HFFc6 (cell line): ENCODE data around the gene ADAM22. TPM values are rescaled to one million over a fixed set of nuclear protein-coding genes. Genes with fewer than 3 reads are reported as not detected.

ENCODE experiments used
- DNase-seq: peaks from one replicate; pipeline ENCODE4 v3.0.0-alpha.2; 2018
- H3K27ac Mint-ChIP-seq: 2 replicates; pipeline ENCODE4 v1.8.0; 2020; ENCODE audit warnings: mild to moderate bottlenecking, mixed read lengths
- H3K27me3 Mint-ChIP-seq: 2 replicates; pipeline ENCODE4 v1.8.0; 2021; ENCODE audit warnings: mild to moderate bottlenecking, moderate library complexity, mixed read lengths; ENCODE audit not compliant: insufficient read depth
- H3K36me3 Mint-ChIP-seq: 2 replicates; pipeline ENCODE4 v1.8.0; 2021; ENCODE audit warnings: low read depth, mixed read lengths
- H3K4me1 Mint-ChIP-seq: 2 replicates; pipeline ENCODE4 v1.8.0; 2020; ENCODE audit warnings: low read depth, mixed read lengths
- H3K4me3 Mint-ChIP-seq: 2 replicates; pipeline ENCODE4 v1.8.0; 2020; ENCODE audit warnings: mild to moderate bottlenecking, moderate library complexity, mixed read lengths
- H3K9me3 Mint-ChIP-seq: 2 replicates; pipeline ENCODE4 v1.8.0; 2020; ENCODE audit warnings: mild to moderate bottlenecking, mixed read lengths
- total RNA-seq, 6 experiments: library from RNA; stranded (reverse); fragmentation: NEBNext Ultra II Directional; extraction: Animal tissue kit (Norgen Biotek cat#: 25700); gene quantifications; 2 replicates in 1 of 6; 3 replicates in 5 of 6; pipeline ENCODE4 v1.2.3, GENCODE V29; 2021
- TF ChIP-seq, protein P1 (sequence below): fragments of 200-600 bp; sonication (generic); IDR thresholded peaks from 2 replicates; pipeline ENCODE4 v1.5.0; 2021; ENCODE audit warnings: antibody characterized with exemption, mild to moderate bottlenecking

ADAM22 gene
- total RNA-seq, 6 experiments from 2014 or later: 0.05 to 0.24 (median 0.12) TPM; not detected in 1

DNA sequence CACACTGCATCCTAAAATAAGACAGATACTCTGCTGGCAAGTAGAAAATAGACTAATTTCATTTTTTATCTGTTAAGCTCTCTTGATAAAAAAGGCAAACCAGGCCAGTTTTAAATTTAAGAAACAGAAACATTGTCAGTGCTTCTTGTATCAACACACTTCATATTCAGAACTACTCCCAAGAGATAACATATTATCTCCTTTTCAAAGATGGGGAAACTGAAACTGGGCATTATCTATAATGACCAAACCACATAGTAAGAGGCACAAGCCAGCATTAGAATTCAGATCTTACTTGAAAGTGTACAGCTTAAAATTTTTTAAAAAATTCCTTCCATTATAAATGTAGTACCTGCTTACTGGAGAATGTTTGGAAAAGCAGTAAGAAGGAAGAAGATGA, 271.1 kb downstream of the ADAM22 start:
- no peaks in the 10 kb centered on the region for H3K27me3 Mint-ChIP-seq

DNA sequence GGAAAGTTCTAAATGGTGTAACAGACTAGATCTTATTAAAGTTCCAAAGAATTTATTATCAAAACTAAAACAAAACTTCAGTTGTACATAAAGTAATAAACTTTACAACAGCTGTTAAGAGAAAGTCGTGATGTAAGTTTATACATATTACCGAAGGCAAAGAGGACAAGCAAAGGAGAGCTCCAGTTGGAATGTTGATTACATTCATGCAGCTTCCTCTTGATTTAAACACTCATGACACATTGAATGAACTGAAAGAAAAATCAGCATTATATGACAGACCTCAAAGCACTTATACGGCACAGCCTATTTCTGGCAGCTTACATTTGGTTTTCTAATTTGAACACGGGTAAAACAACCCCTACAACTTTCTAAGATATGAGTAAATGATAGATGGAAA, 272.2 kb downstream of the ADAM22 start:
- no peak for DNase-seq
- H3K27ac Mint-ChIP-seq: no peak overlapping the region
- H3K27me3 Mint-ChIP-seq: no peaks in the 10 kb centered on the region
- TF ChIP-seq, protein P1, sequence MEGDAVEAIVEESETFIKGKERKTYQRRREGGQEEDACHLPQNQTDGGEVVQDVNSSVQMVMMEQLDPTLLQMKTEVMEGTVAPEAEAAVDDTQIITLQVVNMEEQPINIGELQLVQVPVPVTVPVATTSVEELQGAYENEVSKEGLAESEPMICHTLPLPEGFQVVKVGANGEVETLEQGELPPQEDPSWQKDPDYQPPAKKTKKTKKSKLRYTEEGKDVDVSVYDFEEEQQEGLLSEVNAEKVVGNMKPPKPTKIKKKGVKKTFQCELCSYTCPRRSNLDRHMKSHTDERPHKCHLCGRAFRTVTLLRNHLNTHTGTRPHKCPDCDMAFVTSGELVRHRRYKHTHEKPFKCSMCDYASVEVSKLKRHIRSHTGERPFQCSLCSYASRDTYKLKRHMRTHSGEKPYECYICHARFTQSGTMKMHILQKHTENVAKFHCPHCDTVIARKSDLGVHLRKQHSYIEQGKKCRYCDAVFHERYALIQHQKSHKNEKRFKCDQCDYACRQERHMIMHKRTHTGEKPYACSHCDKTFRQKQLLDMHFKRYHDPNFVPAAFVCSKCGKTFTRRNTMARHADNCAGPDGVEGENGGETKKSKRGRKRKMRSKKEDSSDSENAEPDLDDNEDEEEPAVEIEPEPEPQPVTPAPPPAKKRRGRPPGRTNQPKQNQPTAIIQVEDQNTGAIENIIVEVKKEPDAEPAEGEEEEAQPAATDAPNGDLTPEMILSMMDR: no peak
- peaks cover 28% of the 10 kb centered on the region for H3K36me3 Mint-ChIP-seq
- no peak overlapping the region for H3K4me3 Mint-ChIP-seq
- no peaks in the 10 kb centered on the region for H3K9me3 Mint-ChIP-seq
- H3K4me1 Mint-ChIP-seq: no peaks in the 10 kb centered on the region

More for the DNA sequence above, 271.1 kb downstream of the ADAM22 start:
- Mint-ChIP-seq H3K4me3 (no peak overlapping the region), H3K9me3 (no peaks in the 10 kb centered on the region), H3K4me1 (no peaks in the 10 kb centered on the region), H3K36me3 (peaks cover 28% of the 10 kb centered on the region), H3K27ac (no peak overlapping the region)
- no peak for DNase-seq
- TF ChIP-seq, protein P1: no peak

DNA sequence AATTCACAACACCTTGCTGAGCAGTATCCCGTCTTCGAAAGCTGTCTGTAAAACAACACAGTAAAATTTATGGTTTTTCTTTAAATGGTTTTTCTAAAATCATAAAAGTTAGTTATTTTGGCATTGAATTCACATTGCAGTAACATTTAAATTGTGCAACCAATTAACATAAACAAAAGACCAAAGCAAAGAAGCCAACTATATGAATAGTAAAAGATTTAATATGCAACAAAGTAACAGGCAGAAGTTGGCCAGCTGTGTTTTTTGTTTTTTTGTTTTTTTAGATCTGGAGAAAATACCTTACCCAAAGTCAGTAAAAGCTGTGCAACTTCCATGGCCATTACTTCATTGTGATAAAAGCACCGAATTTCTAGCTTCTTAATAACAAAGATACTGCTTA, 274.5 kb downstream of the ADAM22 start:
- Mint-ChIP-seq H3K27ac (no peak overlapping the region), H3K36me3 (peaks cover 26% of the 10 kb centered on the region), H3K27me3 (no peaks in the 10 kb centered on the region), H3K4me1 (no peaks in the 10 kb centered on the region), H3K4me3 (no peak overlapping the region), H3K9me3 (no peaks in the 10 kb centered on the region)
- DNase-seq: no peak
- TF ChIP-seq, protein P1: no peak

DNA sequence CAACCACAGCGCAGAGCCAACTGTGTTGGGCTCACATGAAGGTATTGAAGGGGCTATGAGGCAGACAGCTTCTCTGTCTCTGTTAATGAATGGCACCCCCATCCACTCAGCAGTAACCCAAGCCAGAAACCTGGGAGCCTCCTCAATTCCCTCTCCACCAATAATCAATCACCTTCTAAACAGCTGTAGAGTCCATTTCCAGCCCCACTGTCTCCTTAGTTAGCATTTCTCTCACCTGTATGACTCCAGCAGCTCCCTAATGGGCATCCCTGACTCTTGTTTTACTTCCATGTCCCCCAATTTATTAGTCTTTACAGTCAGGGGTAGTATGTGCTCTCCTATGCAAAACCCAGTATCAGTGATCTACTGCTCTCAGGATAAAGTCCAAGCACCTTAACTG, 278.9 kb downstream of the ADAM22 start:
- H3K4me3 Mint-ChIP-seq: no peak overlapping the region
- H3K36me3 Mint-ChIP-seq: peaks cover 9% of the 10 kb centered on the region
- DNase-seq: no peak
- TF ChIP-seq, protein P1: no peak
- no peak overlapping the region for H3K27ac Mint-ChIP-seq
- no peaks in the 10 kb centered on the region for H3K9me3 Mint-ChIP-seq
- no peaks in the 10 kb centered on the region for H3K27me3 Mint-ChIP-seq
- peaks cover 7% of the 10 kb centered on the region for H3K4me1 Mint-ChIP-seq

DNA sequence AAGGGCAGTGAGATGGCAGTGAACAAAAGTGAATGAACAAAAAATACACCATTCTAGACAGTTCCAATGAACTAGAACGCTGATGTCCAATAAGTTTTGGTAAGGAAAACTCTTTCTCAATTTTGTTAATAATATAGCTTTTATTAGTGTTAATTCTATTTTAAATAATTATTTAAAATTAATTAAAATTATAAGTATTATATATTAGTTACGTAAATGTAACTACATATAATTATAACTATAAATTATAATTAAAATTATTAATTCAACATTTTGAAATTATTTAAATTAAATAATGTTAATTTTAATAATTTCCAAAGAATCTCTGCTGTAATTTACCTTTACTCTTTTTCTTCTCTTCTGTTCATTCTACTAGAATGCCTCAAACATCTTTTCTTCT, 280.4 kb downstream of the ADAM22 start:
- no peak overlapping the region for H3K4me3 Mint-ChIP-seq
- H3K36me3 Mint-ChIP-seq: peaks cover 9% of the 10 kb centered on the region
- no peak for DNase-seq
- H3K27ac Mint-ChIP-seq: no peak overlapping the region
- TF ChIP-seq, protein P1: no peak
- peaks cover 11% of the 10 kb centered on the region for H3K4me1 Mint-ChIP-seq
- no peaks in the 10 kb centered on the region for H3K27me3 Mint-ChIP-seq
- no peaks in the 10 kb centered on the region for H3K9me3 Mint-ChIP-seq

DNA sequence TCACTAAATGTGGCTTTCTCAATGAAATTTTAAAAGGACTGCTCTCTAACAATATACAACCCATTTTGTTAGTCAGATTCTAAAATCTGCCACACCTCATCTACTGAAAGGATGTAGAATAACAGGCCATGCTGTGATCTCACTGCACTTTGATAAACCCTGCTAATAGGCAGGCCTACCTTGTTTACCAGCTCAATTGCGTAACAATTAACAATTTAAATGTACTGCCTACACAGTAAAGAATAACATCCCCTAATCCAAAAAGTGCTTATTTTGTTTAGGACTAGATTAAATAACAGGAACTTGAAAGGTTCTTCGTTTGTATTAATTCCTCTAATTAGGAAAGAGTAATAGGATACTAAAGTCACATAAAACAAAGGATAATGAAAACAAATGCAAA, 281.2 kb downstream of the ADAM22 start:
- H3K27ac Mint-ChIP-seq: no peak overlapping the region
- no peak overlapping the region for H3K4me3 Mint-ChIP-seq
- no peaks in the 10 kb centered on the region for H3K9me3 Mint-ChIP-seq
- no peaks in the 10 kb centered on the region; the same call in 1 of the 2 replicates for H3K27me3 Mint-ChIP-seq
- peaks cover 9% of the 10 kb centered on the region for H3K36me3 Mint-ChIP-seq
- H3K4me1 Mint-ChIP-seq: peaks cover 11% of the 10 kb centered on the region
- no peak for DNase-seq
- TF ChIP-seq, protein P1: no peak
